ENCODE results near the gene METTL17.

Gene METTL17

DNA sequence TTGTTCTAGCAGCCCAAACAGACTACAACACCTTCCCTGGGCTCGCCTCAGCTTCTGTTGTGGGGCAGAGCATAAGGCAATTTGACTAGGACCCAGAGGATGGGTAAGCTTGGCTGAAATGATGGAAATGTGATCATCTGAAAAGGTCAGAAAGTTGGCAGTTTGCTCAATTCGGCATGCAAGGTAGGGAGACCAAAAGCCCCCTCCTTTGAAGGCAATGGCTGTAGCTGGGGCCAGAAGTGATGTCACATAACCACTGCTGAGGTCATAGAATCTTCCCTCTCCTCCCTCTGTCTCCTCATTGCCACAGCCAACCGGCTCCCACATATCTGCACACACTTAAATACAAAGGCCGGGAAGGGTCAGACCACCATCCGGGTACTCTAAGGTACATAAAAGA is 40.1 kb downstream of the METTL17 start, which contains the start of gene TPPP2:
Gene TPPP2 (plus strand): TSS at position 301 of the 400 bp plus-strand sequence. CDS start 365 bp downstream, outside the sequence.
- H3K27me3 ChIP-seq (replicated peaks) = peaks cover 5% of the 10 kb centered on the region
- in situ Hi-C loops (cut with HindIII; ENCODE audit: low pct_ligation_motif_present, low sequenced_read_pairs) = no loop called here
- no peak within 1 kb of the TSS for H3K27ac ChIP-seq
- H3K4me3 ChIP-seq (ENCODE audit: low read depth, low read length) = no peak within 1 kb of the TSS
- no peaks in the 10 kb centered on the region for H3K36me3 ChIP-seq (replicated peaks)
- no peak for DNase-seq
- TF ChIP-seq, protein P1, sequence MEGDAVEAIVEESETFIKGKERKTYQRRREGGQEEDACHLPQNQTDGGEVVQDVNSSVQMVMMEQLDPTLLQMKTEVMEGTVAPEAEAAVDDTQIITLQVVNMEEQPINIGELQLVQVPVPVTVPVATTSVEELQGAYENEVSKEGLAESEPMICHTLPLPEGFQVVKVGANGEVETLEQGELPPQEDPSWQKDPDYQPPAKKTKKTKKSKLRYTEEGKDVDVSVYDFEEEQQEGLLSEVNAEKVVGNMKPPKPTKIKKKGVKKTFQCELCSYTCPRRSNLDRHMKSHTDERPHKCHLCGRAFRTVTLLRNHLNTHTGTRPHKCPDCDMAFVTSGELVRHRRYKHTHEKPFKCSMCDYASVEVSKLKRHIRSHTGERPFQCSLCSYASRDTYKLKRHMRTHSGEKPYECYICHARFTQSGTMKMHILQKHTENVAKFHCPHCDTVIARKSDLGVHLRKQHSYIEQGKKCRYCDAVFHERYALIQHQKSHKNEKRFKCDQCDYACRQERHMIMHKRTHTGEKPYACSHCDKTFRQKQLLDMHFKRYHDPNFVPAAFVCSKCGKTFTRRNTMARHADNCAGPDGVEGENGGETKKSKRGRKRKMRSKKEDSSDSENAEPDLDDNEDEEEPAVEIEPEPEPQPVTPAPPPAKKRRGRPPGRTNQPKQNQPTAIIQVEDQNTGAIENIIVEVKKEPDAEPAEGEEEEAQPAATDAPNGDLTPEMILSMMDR (IDR thresholded peaks at IDR 0.05; ENCODE audit: low read depth, low read length, missing control alignments) = no peak

DNA sequence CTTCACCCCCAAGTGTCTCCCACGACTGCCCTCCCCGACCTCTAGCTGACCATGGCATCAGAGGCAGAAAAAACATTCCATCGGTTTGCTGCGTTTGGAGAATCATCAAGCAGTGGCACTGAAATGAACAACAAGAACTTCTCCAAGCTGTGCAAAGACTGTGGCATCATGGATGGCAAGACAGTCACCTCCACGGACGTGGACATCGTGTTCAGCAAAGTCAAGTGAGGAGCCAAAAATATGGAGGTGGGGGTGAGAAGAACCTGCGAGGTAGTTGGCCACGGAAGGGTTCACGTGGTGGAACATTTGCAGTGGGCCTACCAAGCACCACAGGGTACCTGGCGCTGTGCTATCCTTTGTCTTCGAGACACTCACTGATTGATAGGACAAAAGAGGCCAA is 40.8 kb downstream of the METTL17 start:
- Histone ChIP-seq H3K27ac (no peak overlapping the region), H3K36me3 (replicated peaks) (no peaks in the 10 kb centered on the region), H3K27me3 (replicated peaks) (peaks cover 2% of the 10 kb centered on the region), H3K4me3 (ENCODE audit: low read depth, low read length) (no peak overlapping the region)
- TF ChIP-seq, protein P1 (IDR thresholded peaks at IDR 0.05; ENCODE audit: low read depth, low read length, missing control alignments) = no peak
- DNase-seq = no peak
- in situ Hi-C loops (cut with HindIII; ENCODE audit: low pct_ligation_motif_present, low sequenced_read_pairs) = no loop called here

DNA sequence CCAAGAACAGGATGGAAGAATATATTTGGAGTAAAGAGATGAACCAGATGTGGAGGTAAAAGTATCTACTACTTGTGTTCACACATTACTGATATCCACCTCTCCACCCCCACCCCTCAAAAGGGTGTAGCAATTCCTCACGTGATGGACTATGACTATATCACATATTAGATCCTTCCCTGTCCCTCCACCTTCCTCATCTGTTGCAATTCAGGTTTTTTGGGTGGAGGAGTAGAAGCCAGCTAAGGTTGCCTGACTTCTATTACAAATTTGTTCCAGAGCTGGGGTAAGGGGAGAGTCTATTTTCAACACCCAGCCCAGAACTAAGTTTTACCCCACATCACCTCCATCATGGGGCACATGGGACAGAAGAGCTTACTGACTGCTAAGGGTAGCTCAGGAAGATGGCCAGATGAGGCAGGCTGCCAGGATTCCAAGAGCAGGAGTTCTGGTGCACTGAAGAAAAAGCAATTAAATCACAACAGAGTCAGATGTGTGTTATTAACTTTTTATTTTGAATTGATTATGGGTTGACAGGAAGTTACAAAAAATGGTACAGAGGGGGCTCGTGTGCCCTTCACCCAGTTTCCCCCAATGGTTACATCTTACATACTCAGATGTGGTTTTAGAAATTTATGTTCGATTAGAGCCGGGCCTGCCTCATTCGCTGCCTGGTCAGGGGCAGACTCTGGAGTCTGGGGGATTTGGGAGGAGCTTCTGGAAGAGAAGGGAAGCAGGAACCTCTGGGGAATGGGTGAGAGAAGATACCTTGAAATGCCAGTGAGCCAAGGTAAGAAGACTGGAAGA is 42.7 kb downstream of the METTL17 start:
- H3K36me3 ChIP-seq (replicated peaks) = no peaks in the 10 kb centered on the region
- in situ Hi-C loops (cut with HindIII; ENCODE audit: low pct_ligation_motif_present, low sequenced_read_pairs) = no loop called here
- DNase-seq = no peak
- H3K27me3 ChIP-seq (replicated peaks) = peaks cover 2% of the 10 kb centered on the region
- H3K4me3 ChIP-seq (ENCODE audit: low read depth, low read length) = no peak overlapping the region
- TF ChIP-seq, protein P1 (IDR thresholded peaks at IDR 0.05; ENCODE audit: low read depth, low read length, missing control alignments) = no peak
- no peak overlapping the region for H3K27ac ChIP-seq

DNA sequence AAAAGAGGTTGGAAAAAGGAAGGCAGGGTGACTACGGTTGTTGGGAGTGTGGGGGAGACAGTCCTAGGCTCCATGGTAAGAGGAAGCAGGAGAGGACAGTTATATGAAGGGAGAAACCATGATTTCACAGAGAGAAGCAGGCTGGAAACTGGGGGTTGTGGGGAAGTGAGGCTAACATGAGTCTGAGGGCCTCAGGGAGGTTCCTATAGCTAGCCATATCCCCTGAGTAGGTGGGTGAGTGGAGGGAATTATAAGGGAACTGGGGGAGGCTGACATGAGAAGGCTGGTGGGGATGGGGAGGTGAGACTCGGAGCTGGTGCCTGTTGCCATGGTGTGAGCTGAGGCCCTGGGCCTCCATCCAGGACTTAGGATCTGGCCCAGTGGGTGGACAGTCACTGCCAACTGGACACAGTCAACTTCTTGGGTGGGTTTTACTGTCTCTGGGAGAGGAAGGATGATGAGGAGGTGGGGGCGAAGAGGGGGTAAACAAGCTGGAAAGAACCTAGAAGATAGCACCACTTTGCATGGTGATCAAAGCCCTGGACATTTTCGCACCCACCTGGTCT is 43.4 kb downstream of the METTL17 start:
- H3K36me3 ChIP-seq (replicated peaks) = no peaks in the 10 kb centered on the region
- H3K4me3 ChIP-seq (ENCODE audit: low read depth, low read length) = no peak overlapping the region
- no peak overlapping the region for H3K27ac ChIP-seq
- TF ChIP-seq, protein P1 (IDR thresholded peaks at IDR 0.05; ENCODE audit: low read depth, low read length, missing control alignments) = no peak
- DNase-seq = no peak
- peaks cover 2% of the 10 kb centered on the region for H3K27me3 ChIP-seq (replicated peaks)
- in situ Hi-C loops (cut with HindIII; ENCODE audit: low pct_ligation_motif_present, low sequenced_read_pairs) = no loop called here

DNA sequence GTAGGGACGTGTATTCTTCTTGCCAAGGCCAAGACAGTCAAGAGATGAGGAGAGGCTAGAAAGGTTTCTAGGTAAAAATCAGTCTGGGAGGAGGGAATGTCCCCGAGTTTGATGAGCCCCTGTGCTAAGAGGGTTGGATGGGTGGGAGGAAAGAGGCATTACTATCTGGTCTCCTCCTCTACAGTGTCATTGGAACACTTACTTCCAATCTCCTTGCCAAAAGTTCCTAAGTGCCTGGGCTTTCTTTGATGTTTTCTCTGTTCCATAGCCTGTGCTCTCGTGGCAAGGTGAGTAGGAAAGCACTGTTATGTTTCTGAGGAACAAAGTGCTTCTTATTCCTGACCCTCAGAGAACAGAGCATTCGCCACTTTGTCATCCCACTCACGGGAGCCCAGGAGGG is 44.9 kb downstream of the METTL17 start, which contains the start of gene RNASE13:
Gene RNASE13 (minus strand): TSS at position 101 of the 400 bp plus-strand sequence. CDS start 519 bp downstream, outside the sequence.
- no peak for DNase-seq
- Histone ChIP-seq H3K36me3 (replicated peaks) (no peaks in the 10 kb centered on the region), H3K27ac (no peak within 1 kb of the TSS), H3K4me3 (ENCODE audit: low read depth, low read length) (no peak within 1 kb of the TSS), H3K27me3 (replicated peaks) (peaks cover 2% of the 10 kb centered on the region)
- in situ Hi-C loops (cut with HindIII; ENCODE audit: low pct_ligation_motif_present, low sequenced_read_pairs) = no loop called here
- TF ChIP-seq, protein P1 (IDR thresholded peaks at IDR 0.05; ENCODE audit: low read depth, low read length, missing control alignments) = no peak

Data from brain microvascular endothelial cell (primary cell).